Measurements from ENCODE around the gene BACH2. TPM values are rescaled to one million over a fixed set of nuclear protein-coding genes. Genes with fewer than 3 reads are reported as not detected.
"Not testable (repeated sequence)": the region's sequence is repeated elsewhere in the genome, so short reads cannot be mapped to it uniquely, and the experiment has no call there.

The BACH2 gene
- polyA plus RNA-seq, 10 donors, result 4.1 to 7.4 (median 5.1) TPM

DNA sequence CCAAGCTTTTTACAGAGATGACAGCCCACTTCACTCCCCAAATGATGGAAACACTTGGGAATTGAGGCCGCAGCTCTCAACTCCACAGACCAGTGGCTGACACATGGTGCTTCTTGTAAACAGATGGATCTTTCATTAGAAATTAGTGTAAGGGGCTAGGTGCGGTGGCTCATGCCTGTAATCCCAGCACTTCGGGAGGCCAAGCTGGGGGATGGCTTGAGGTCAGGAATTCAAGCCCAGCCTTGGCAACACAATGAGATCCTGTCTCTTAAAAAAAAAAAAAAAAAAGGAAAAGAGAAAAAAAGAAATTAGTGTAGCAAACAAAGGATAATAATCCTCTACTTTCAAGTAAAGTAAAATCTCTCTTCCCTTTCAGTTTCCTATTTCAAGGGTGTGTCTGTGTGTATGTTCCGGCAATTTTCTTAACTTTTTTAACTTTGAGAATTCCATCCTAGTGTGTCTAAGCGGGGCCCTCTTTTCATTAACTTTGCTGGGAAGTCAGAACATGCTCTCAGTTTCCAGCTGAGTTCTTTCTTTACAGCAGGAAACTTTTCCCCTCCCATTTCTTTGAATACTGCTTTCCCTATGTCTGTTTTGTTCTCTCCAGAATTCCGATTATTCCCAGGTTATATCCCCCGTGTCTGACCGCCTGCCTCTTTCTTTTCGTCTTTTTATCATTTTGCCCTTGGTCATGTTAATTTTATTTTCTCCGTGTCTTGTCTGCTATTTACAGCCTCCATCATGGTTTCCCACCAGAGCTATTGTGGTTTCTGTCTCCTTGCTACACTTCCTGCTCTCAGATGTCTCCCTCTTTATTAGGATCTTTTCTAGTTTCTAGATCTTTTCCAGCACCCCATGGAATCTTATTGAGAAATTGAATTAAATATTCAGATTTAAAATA lies 386.4 kb downstream of the BACH2 start:
- DNase-seq, result not testable (repeated sequence)

DNA sequence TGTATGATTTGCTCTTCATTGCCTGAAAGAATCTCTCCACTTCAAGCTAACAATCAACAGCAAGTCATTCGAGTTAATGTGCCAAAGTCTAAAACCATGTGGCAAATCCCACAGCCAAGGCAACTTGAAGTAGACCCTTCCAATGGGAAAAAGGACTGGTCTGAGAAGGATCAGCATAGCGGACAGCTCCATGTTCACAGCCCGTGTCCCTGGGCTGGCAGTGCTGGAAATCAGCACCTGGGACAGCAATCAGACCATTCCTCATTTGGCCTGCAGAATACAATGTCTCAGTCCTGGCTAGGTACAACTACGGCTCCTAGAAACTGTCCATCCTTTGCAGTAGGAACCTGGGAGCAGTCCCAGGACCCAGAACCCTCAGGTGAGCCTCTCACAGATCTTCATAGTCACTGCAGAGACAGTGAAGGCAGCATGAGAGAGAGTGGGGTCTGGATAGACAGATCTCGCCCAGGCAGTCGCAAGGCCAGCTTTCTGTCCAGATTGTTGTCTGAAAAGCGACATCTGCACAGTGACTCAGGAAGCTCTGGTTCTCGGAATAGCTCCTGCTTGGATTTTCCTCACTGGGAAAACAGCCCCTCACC lies 401.3 kb downstream of the BACH2 start:
- DNase-seq, result peak; percentile 42 to 86 (median 74)

GRCh38 chr6:89894169-89894568 lies 402.5 kb downstream of the BACH2 start, which contains the start of gene GJA10:
TSS of gene GJA10 (plus strand) at chr6:89894469. CDS start at chr6:89894469, 0 bp downstream.
- DNase-seq, result no peak

DNA sequence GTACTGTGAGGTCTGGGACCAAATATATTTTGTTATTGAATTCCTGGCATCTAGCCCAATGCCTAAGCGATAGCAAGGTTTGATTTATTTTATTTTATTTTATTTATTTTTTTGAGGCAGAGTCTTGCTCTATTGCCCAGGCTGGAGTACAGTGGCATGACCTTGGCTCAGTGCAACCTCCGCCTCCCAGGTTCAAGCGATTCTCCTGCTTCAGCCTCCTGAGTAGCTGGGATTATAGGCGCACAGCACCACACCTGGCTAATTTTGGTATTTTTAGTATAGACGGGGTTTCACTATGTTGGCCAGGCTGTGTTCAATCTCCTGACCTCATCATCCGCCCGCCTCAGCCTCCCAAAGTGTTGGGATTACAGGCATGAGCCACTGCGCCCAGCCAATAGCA lies 404.1 kb downstream of the BACH2 start:
- not testable (repeated sequence) for DNase-seq

DNA sequence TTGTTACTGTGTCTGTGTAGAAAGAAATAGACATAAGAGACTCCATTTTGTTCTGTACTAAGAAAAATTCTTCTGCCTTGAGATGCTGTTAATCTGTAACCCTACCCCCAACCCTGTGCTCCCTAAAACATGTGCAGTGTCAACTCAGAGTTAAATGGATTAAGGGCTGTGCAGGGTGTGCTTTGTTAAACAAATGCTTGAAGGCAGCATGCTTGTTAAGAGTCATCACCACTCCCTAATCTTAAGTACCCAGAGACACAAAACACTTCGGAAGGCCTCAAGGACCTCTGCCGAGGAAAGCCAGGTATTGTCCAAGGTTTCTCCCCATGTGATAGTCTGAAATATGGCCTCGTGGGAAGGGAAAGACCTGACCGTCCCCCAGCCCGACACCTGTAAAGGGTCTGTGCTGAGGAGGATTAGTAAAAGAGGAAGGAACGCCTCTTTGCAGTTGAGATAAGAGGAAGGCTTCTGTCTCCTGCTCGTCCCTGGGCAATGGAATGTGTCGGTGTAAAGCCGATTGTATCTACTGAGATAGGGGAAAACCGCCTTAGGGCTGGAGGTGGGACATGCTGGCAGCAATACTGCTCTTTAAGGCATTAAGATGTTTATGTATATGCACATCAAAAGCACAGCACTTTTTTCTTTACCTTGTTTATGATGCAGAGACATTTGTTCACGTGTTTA lies 405.7 kb downstream of the BACH2 start:
- not testable (repeated sequence) for DNase-seq

GRCh38 chr6:89888871-89889270 lies 407.8 kb downstream of the BACH2 start:
- DNase-seq, result no peak

- no peak for DNase-seq
Observed at GRCh38 chr6:89888138-89888514, 408.5 kb downstream of the BACH2 start.

DNA sequence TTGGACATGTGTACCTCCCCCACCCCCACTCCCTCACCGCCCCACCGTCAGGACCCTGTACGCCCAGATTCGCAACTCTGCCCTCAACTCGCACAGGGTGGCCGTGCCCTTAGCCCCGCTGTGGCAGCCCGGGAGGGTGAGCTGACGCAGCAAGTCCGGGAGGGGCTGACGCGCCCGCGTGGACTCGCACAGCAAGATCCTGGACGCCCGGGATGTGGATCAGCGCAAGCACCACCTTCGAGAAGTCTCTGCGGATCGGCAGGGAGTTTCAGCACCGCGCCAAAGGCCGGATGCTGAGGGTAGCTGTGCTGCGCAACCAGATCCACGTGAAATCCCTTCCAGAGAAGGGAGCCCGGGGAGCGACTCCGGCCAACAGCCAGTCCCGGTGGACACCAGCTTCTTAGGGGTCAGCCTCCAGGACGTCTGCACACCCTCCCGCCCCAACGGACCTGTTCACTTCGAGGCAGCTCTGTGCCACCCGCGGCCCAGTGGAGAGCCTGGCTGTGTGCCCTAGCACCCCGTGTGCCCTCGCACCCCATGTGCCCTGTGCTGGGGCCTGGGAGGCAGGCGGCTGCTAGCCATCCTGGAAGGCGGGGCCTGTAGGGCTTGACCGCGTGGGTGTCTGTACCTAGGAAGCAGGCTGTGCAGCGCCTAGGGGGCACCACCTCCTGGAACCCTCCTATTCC lies 409.0 kb downstream of the BACH2 start:
- no peak for DNase-seq

GRCh38 chr6:89886378-89887120 lies 410.1 kb downstream of the BACH2 start:
- DNase-seq, result no peak

Data from muscle of back (tissue), 11 donors.